ENCODE results near the gene PRPF40B.

The PRPF40B gene

GRCh38 chr12:49641748-49642369, 18.5 kb downstream of the PRPF40B start:
- H3K27ac ChIP-seq: no peak overlapping the region
- no peak for TF ChIP-seq CTCF (conservative IDR thresholded peaks at IDR 0.05)
- no peak for TF ChIP-seq ZFX (IDR thresholded peaks at IDR 0.05)

GRCh38 chr12:49642370-49642802, 19.0 kb downstream of the PRPF40B start:
- TF ChIP-seq ZFX (IDR thresholded peaks at IDR 0.05) (no peak), CTCF (conservative IDR thresholded peaks at IDR 0.05) (no peak)
- no peak overlapping the region for H3K27ac ChIP-seq

DNA sequence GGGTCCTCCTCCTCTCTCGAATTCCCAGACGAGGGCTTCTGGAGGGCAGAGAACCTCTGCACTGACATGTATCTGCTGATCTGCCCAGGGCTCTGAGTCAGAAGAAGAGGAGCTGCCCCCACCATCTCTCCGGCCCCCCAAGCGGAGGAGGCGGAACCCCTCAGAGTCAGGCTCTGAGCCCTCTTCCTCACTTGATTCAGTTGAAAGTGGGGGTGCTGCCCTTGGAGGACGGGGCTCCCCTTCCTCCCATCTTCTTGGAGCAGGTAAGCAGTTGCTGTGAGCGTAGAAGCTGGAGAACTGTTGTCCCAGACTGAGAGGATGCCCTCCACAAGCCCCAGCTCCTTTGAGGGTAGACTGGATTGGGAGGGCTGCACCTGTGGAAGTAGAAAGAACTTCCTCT, 19.8 kb downstream of the PRPF40B start:
- TF ChIP-seq CTCF (conservative IDR thresholded peaks at IDR 0.05): no peak
- no peak for TF ChIP-seq ZFX (IDR thresholded peaks at IDR 0.05)
- no peak overlapping the region for H3K27ac ChIP-seq

DNA sequence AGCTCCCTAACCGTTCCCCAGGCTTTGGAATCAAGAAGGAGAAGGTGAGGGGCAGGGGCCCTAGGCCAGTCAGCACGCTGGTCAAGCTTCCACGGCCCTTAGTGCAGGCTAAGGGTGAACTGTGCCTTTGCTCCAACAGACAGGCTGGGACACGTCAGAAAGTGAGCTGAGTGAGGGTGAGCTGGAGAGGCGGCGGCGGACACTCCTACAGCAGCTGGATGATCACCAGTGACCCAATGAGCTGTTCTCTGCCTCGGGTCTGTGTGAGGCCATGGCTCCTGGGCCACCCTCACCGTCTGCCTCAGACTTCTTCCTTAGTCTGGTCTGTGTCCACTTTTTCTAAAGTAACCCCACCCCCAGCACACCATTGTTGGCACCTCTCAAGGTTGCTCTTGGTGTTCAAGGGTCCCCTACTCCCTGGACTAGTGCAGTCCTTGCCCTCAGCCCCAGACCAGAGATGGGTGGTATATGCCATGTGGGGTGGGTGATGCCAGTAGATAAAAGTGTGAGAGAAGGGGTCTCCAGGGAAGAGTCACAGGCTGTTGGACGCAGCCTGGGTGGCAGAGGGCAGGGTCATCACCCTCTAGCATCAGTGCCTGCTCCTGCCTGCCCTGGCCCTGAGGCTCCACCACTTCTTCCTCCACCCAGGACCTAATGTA, 20.7 kb downstream of the PRPF40B start:
- no peak overlapping the region for H3K27ac ChIP-seq
- no peak for TF ChIP-seq CTCF (conservative IDR thresholded peaks at IDR 0.05)
- TF ChIP-seq ZFX (IDR thresholded peaks at IDR 0.05): no peak

DNA sequence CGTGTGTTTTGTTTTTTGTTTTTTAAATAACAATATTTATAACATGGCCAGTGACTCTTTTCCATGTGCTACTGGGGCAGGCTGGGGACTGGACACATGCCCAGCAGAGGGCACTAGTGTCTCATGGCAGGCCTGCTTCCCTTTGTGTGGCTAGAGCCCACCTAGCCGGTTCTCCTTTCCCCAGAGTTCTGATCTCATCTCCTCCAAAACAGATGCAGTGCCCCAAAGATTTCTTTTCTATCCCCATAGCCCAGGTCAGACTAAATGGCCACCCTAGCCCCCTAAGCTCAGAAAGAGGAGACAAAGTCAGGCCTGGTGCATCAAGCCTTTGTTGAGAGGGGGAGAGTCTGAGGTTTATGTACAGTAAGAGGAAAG, 21.2 kb downstream of the PRPF40B start:
- H3K27ac ChIP-seq: no peak overlapping the region

GRCh38 chr12:49645146-49646039, 22.0 kb downstream of the PRPF40B start:
- TF ChIP-seq ZFX (IDR thresholded peaks at IDR 0.05) (no peak), CTCF (conservative IDR thresholded peaks at IDR 0.05) (no peak)
- H3K27ac ChIP-seq: no peak overlapping the region

More for the DNA sequence above, 21.2 kb downstream of the PRPF40B start:
- TF ChIP-seq CTCF (conservative IDR thresholded peaks at IDR 0.05): peak; percentile 94
- TF ChIP-seq ZFX (IDR thresholded peaks at IDR 0.05): no peak
